Bronchial epithelial cell (primary cell): Measurements from ENCODE around the gene SELE. TPM values are rescaled to one million over a fixed set of nuclear protein-coding genes. Genes with fewer than 3 reads are reported as not detected.
A peak's percentile ranks its signal among the peaks of the same experiment; 100 is the strongest.

Experiments used
- DNase-seq: peaks from one replicate; pipeline ENCODE4 v3.0.0-alpha.2; 2010; ENCODE audit warnings: low read depth
- FAIRE-seq: peaks from 2 replicates; lab custom pipeline; 2011; peaks lifted over from hg19 to GRCh38; lab: Jason Lieb, UNC
- H3K27me3 ChIP-seq: 2 replicates; pipeline ENCODE4 v1.5.1; 2011; ENCODE audit warnings: low read length; ENCODE audit not compliant: control insufficient read depth, insufficient read depth
- H3K36me3 ChIP-seq: 2 replicates; pipeline ENCODE4 v1.5.1; 2011; ENCODE audit warnings: low read length; ENCODE audit not compliant: control insufficient read depth, insufficient read depth
- H3K4me3 ChIP-seq: 2 replicates; pipeline ENCODE4 v1.5.1; 2011; ENCODE audit warnings: mild to moderate bottlenecking, low read depth, low read length, control low read depth
- total RNA-seq: library from RNA; depleted of rRNA; stranded (reverse); fragments of >200 nt; gene quantifications from 2 replicates; pipeline ENCODE4 v1.2.1, GENCODE V29; 2014
- TF ChIP-seq, protein P1 (sequence below): IDR thresholded peaks from 2 replicates; pipeline ENCODE4 v1.5.1; 2011; ENCODE audit warnings: mild to moderate bottlenecking, moderate library complexity, low read length, control low read depth, inconsistent platforms; ENCODE audit not compliant: insufficient read depth, severe bottlenecking

SELE gene
- total RNA-seq, 1 donor from 2014 or later = not detected

DNA sequence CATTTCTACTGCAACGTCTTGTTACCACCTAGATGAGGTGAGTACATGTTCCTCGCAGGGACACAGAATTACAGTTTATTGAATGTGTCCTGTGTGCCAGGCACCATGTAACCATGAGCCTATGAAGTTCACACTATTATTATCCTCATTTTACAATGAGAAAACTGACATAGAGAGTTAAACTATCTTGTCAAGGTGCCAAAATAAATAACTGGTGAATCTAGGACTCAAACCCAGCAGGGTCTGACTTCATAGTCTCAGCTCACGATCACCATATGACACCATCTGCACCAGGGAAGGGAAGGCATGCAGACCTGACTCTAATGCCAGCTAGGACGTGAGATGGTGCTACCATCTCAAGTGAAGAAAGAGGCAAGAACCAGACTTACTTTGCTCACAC is 2.4 kb downstream of the SELE start:
- H3K4me3 ChIP-seq = no peak overlapping the region
- H3K36me3 ChIP-seq = no peaks in the 10 kb centered on the region
- TF ChIP-seq, protein P1, sequence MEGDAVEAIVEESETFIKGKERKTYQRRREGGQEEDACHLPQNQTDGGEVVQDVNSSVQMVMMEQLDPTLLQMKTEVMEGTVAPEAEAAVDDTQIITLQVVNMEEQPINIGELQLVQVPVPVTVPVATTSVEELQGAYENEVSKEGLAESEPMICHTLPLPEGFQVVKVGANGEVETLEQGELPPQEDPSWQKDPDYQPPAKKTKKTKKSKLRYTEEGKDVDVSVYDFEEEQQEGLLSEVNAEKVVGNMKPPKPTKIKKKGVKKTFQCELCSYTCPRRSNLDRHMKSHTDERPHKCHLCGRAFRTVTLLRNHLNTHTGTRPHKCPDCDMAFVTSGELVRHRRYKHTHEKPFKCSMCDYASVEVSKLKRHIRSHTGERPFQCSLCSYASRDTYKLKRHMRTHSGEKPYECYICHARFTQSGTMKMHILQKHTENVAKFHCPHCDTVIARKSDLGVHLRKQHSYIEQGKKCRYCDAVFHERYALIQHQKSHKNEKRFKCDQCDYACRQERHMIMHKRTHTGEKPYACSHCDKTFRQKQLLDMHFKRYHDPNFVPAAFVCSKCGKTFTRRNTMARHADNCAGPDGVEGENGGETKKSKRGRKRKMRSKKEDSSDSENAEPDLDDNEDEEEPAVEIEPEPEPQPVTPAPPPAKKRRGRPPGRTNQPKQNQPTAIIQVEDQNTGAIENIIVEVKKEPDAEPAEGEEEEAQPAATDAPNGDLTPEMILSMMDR = no peak
- DNase-seq (no peak), FAIRE-seq (no peak)
- peaks cover 2% of the 10 kb centered on the region for H3K27me3 ChIP-seq

DNA sequence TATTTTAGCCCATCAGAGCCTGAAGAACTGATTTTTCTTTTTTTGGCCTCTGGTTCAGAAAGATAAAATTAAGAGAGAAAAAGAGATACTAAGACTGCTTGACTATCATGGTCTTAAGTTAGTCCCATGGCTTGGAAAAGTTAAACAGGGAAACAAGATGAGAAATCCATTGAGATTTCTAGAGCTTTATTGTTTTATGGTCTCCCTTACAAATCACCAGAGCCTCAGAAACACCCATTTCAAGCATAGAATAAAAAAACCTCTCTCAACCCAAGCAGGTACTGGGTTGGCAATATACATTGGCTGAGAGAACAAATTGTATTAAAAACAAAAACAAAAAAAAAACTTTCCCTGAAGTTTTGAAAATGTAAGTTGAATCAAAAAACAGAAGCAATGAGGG is 3.9 kb downstream of the SELE start:
- FAIRE-seq (no peak), DNase-seq (no peak)
- H3K36me3 ChIP-seq = no peaks in the 10 kb centered on the region
- TF ChIP-seq, protein P1 = no peak
- H3K27me3 ChIP-seq = peaks cover 2% of the 10 kb centered on the region
- no peak overlapping the region for H3K4me3 ChIP-seq

DNA sequence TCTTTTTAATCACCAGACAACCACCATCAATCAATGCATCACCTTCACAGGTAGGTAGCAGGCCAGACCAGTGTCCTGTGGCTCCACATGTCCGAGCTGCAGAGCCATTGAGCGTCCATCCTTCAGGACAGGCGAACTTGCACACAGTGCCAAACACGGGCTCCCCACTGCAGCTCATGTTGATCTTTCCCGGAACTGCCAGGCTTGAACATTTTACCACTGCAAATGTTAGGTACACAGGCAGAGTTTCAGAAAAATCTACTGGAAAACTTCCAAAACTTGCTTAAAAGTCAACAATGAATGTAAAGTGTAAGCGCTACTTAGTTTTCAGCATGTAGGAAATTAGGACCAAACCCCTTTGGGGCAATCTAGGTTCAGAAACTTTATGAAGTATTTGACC is 6.6 kb downstream of the SELE start:
- DNase-seq (no peak), FAIRE-seq (no peak)
- H3K36me3 ChIP-seq = no peaks in the 10 kb centered on the region
- TF ChIP-seq, protein P1 = no peak
- H3K27me3 ChIP-seq = peaks cover 2% of the 10 kb centered on the region
- H3K4me3 ChIP-seq = no peak overlapping the region

GRCh38 chr1:169726851-169727250 is 7.0 kb downstream of the SELE start:
- no peak for DNase-seq
- TF ChIP-seq, protein P1 = no peak
- no peaks in the 10 kb centered on the region for H3K36me3 ChIP-seq
- H3K27me3 ChIP-seq = peaks cover 2% of the 10 kb centered on the region
- FAIRE-seq = peak; percentile 13
- H3K4me3 ChIP-seq = no peak overlapping the region

- no peak overlapping the region for H3K4me3 ChIP-seq
- H3K27me3 ChIP-seq = peaks cover 2% of the 10 kb centered on the region
- TF ChIP-seq, protein P1 = no peak
- no peaks in the 10 kb centered on the region for H3K36me3 ChIP-seq
- FAIRE-seq (no peak), DNase-seq (no peak)
Observed at GRCh38 chr1:169725930-169726329, 7.9 kb downstream of the SELE start.

DNA sequence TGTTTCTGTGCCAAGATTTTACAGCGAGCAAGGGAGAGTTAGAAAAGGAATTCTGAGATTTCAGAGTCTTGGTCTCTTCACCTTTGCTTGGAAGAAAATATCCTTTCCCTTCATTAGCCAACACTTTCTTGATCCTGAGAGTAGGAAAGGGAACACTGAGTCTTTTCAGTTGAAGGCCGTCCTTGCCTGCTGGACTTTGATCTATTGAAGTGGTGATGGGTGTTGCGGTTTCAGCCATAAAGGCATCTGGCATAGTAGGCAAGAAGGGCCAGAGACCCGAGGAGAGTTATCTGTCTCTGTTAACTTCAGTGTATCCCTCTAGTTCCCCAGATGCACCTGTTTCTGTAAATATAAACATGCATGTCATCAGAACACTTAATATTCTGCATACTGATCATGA is 9.7 kb downstream of the SELE start:
- TF ChIP-seq, protein P1 = no peak
- peaks cover 2% of the 10 kb centered on the region for H3K27me3 ChIP-seq
- no peak overlapping the region for H3K4me3 ChIP-seq
- DNase-seq (no peak), FAIRE-seq (no peak)
- H3K36me3 ChIP-seq = no peaks in the 10 kb centered on the region
